ENCODE data around the gene GEMIN7.

GRCh38 chr19:45094707-45095106 is 15.6 kb downstream of the GEMIN7 start:
- TF ChIP-seq REST (IDR thresholded peaks at IDR 0.05; ENCODE audit: insufficient replicate concordance, low read depth) (no peak), CTCF (IDR thresholded peaks at IDR 0.05; ENCODE audit: insufficient read depth, low read length) (no peak), POLR2AphosphoS5 (IDR thresholded peaks at IDR 0.05; ENCODE audit: low read depth) (no peak), GABPA (IDR thresholded peaks at IDR 0.05; ENCODE audit: low read depth) (no peak)
